Measurements from ENCODE around the gene ATP2B2.

DNA sequence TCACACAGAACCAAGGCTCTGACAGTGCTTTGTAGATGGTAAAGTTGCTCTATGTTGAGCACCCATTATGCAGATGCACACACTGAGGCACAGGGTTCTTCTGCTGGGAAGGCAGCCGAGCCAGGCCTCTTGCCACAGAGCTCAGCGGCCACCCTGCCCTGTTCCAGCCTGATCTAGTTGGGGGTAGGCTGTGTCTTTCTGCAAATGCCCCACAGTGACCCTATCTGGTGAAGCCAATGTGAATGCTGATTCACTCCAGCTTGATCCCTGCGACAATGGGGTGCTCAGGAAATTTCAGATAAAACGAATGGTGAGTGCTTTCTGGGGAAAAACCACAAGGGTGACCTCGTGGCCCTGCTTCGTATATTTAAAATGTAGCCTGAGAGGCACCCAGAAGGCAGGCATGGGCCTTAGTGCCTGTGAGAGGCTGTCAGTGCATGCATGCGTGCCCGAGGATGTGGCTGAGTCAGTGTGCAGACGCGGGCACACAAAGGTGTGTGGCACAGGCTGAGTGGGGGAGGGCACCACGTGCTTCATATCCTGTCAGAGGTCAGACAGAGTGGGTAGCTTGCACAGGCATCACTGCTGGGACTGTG, 85.7 kb downstream of the ATP2B2 start:
- TF ChIP-seq CTCF (IDR thresholded peaks at IDR 0.05 in 2 of 3, conservative IDR thresholded peaks at IDR 0.05 in 1 of 3; ENCODE audit: control insufficient read depth in 2 of 3, extremely low read depth in 1 of 3, insufficient read depth in 1 of 3, low read depth in 3 of 3, low read length in 3 of 3) (no peak), TAF1 (IDR thresholded peaks at IDR 0.05; ENCODE audit: borderline replicate concordance, low read depth, low read length) (no peak), RAD21 (IDR thresholded peaks at IDR 0.05; ENCODE audit: insufficient read depth, low read depth, low read length) (no peak), SRF (IDR thresholded peaks at IDR 0.05; ENCODE audit: low read depth in 2 of 2, low read length in 2 of 2) (no peak), NR2C2 (IDR thresholded peaks at IDR 0.05; ENCODE audit: borderline replicate concordance, control insufficient read depth, insufficient read length, low read depth) (no peak), CHD1 (IDR thresholded peaks at IDR 0.05; ENCODE audit: low read depth, low read length) (no peak), CUX1 (IDR thresholded peaks at IDR 0.05; ENCODE audit: insufficient replicate concordance, low read depth, low read length) (no peak), GABPA (IDR thresholded peaks at IDR 0.05; ENCODE audit: low read depth) (no peak)
- TF ChIP-seq, protein P1, sequence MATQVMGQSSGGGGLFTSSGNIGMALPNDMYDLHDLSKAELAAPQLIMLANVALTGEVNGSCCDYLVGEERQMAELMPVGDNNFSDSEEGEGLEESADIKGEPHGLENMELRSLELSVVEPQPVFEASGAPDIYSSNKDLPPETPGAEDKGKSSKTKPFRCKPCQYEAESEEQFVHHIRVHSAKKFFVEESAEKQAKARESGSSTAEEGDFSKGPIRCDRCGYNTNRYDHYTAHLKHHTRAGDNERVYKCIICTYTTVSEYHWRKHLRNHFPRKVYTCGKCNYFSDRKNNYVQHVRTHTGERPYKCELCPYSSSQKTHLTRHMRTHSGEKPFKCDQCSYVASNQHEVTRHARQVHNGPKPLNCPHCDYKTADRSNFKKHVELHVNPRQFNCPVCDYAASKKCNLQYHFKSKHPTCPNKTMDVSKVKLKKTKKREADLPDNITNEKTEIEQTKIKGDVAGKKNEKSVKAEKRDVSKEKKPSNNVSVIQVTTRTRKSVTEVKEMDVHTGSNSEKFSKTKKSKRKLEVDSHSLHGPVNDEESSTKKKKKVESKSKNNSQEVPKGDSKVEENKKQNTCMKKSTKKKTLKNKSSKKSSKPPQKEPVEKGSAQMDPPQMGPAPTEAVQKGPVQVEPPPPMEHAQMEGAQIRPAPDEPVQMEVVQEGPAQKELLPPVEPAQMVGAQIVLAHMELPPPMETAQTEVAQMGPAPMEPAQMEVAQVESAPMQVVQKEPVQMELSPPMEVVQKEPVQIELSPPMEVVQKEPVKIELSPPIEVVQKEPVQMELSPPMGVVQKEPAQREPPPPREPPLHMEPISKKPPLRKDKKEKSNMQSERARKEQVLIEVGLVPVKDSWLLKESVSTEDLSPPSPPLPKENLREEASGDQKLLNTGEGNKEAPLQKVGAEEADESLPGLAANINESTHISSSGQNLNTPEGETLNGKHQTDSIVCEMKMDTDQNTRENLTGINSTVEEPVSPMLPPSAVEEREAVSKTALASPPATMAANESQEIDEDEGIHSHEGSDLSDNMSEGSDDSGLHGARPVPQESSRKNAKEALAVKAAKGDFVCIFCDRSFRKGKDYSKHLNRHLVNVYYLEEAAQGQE (IDR thresholded peaks at IDR 0.05; ENCODE audit: low read depth, low read length): no peak
